Astrocyte of the spinal cord (primary cell): Measurements from ENCODE around the gene TTLL11.

Experiments
- DNase-seq: peaks from one replicate; pipeline ENCODE4 v3.0.0; 2011; ENCODE audit warnings: low read depth, low spot score
- H3K4me3 ChIP-seq: 2 replicates; pipeline ENCODE4 v1.5.1; 2011; ENCODE audit warnings: low read depth, mild to moderate bottlenecking, low read length, moderate library complexity
- in situ Hi-C: cut with HindIII; loops from 2 replicates; pipeline ENCODE4 v1.10.0; 2017; ENCODE audit warnings: low sequenced_read_pairs
- TF ChIP-seq, protein P1 (sequence below): IDR thresholded peaks from 2 replicates; pipeline ENCODE4 v1.5.1; 2012; ENCODE audit warnings: low read depth, mild to moderate bottlenecking, low read length, inconsistent platforms

Gene TTLL11

DNA sequence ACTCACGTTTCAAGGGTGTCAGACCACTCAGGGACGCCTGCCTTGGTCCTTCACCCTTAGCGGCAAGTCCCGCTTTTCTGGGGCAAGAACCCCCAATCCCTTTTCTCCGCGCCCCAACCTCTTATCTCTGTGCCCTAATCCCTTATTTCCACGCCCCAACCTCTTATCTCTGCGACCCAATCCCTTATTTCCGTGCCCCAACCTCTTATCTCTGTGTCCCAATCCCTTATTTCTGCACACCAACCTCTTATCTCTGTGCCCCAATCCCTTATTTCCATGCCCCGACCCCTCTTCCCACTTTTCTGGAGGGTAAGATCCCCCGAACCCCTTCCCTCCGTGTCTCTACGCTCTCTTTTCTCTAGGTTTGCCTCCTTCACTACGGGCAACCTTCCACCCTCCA, 302.3 kb downstream of the TTLL11 start:
- no peak overlapping the region for H3K4me3 ChIP-seq
- TF ChIP-seq, protein P1, sequence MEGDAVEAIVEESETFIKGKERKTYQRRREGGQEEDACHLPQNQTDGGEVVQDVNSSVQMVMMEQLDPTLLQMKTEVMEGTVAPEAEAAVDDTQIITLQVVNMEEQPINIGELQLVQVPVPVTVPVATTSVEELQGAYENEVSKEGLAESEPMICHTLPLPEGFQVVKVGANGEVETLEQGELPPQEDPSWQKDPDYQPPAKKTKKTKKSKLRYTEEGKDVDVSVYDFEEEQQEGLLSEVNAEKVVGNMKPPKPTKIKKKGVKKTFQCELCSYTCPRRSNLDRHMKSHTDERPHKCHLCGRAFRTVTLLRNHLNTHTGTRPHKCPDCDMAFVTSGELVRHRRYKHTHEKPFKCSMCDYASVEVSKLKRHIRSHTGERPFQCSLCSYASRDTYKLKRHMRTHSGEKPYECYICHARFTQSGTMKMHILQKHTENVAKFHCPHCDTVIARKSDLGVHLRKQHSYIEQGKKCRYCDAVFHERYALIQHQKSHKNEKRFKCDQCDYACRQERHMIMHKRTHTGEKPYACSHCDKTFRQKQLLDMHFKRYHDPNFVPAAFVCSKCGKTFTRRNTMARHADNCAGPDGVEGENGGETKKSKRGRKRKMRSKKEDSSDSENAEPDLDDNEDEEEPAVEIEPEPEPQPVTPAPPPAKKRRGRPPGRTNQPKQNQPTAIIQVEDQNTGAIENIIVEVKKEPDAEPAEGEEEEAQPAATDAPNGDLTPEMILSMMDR = no peak
- DNase-seq = no peak
- in situ Hi-C loops = no loop called here

DNA sequence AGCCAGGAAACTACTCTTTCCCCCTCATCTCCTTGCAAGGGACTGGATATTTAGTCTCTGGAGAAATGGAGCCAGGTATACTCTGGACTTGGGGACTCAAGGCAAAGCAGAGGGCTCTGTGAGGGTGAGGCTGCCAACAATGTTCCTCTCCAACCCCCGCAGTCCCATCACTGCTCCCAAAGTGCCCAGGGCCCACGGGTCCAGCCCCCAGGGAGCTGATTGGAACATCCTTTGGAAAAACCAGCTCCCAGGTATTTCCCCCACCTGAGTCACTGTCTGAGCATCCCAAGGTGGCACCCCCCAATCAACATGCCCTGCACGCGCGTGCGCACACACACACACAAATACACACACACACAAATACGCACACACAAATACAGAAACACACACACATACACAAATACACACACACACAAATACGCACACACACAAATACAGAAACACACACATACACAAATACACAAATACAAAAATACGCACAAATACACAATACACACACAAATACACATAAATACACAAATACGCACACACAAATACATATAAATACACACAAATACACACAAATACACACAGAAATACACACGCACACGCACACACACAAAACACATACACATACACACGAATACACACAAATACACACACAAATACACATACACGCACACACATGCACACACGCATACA, 304.3 kb downstream of the TTLL11 start:
- DNase-seq = no peak
- TF ChIP-seq, protein P1 = no peak
- in situ Hi-C loops = no loop called here
- H3K4me3 ChIP-seq = no peak overlapping the region

DNA sequence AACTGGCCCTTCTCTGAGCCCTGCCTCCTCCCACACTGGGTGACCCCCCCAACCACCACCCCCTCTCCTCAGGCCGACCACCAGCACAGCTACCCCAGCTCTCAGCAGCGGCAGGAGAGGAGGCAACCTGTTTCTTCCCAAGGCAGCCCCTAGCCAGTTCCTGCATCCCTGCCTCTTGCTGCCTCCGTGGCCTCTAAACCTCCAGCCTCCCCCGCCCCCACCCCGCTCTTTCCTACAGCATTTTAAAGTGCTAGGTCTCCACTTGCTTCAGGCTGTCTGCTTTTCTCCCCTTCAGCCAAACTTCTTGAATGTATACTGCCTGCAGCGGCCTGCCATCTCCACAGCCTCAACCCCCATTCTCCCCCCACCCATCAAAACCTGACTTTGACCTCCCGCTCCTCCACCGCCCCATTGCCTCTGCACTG, 306.1 kb downstream of the TTLL11 start:
- DNase-seq = no peak
- no peak overlapping the region for H3K4me3 ChIP-seq
- in situ Hi-C loops = no loop called here
- TF ChIP-seq, protein P1 = no peak

DNA sequence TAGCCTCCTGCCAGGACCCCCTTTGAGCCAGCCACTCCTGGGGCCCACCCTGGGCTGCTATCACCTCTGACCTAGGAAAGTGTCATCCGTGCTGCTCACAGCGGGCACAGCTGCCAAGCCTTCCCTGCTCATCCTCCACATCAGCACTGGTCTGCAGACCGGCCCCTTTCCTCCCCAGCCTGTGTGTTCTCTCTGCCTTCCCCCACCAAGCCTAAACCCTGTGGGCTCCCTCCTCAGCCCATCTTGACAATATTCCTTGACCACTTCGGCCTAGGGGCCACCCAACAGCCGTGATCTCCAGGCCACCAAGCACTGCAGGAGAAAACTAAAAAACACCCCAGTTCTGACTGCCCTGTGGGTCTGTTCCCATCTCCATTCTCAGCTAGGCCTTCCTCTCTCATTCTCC, 306.6 kb downstream of the TTLL11 start:
- TF ChIP-seq, protein P1 = no peak
- H3K4me3 ChIP-seq = no peak overlapping the region
- DNase-seq = no peak
- in situ Hi-C loops = no loop called here

DNA sequence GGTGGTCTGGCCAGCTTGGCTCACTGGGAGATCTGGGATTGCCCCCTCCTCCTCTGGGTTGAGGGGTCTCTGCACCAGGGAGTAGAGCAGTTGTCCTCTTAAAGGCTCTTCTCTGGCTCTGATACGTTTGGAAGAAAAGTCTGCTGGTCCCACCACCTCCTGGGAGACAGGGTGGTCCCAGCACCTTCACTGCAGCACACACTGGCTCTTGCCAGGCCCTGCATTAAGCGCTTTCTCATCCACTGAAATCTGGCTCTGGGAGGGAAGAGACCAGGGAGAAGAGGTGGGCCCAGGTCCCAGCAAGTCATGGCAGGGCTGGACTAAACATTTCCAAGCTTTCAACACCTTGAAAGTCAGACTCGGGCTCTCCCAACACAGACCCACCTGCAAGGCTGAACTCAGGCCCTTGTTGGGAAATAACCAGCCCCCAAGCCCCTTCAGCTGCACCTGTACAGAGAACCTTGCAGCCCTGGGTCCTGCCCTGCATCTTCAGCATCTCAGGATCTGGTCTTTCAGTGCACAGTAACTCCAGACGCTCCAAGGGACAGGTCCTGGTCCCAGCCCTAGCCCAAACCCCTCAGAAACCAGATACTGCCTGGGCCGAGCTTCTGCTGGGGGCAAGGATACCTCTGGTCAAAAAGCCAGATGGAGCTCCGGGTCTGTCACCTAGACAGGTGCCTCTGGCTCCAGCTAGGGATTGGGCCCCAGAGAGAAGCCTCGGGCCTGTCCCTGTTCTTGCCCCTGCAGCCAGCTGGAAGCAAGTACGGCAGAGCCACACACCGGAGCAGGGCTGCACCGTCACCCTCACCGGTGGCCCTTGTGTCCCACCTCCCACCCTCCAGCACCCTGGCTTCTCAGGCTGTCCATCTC, 307.2 kb downstream of the TTLL11 start:
- in situ Hi-C loops = no loop called here
- TF ChIP-seq, protein P1 = no peak
- DNase-seq = no peak
- H3K4me3 ChIP-seq = no peak overlapping the region

DNA sequence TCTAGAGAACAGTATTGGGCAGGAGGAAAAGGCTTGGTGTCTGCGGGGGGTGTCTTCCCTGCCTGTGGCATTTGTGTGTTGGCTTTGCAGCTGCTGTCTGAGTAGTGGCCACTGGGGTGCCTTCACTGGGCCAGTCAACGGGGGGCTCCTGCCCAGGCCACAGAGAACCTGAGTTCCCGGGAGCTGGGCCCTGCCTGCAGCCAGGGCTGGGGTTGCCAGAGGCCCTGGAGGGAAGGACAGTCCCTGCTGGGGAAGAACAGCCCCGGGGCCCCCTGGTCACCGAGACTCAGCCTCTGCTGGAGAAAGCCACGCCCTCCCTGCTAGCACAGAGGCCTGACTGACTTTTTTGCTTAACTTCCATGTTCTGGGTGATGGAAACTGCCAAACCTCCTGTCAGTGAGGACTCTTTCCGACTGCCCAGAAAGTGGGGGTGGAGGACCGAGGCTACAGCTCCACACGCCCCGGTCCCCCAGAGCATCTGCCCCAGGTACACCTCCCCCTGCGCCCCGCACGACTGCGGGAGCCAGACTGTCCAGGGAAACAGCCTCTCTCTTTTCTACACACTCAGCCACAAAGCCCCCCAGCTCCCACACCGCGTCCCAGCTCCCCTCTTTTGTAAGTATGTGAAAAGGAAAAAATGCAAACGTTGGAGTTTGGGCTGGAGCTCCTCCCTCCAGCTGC, 308.2 kb downstream of the TTLL11 start:
- DNase-seq = peak; percentile 39
- in situ Hi-C loops = no loop called here
- TF ChIP-seq, protein P1 = peak; percentile 10
- no peak overlapping the region for H3K4me3 ChIP-seq
